Measurements from ENCODE around the gene AMN. TPM values are rescaled to one million over a fixed set of nuclear protein-coding genes. Genes with fewer than 3 reads are reported as not detected.

The AMN gene
- total RNA-seq, 1 donor from 2014 or later = 3.2 TPM

DNA sequence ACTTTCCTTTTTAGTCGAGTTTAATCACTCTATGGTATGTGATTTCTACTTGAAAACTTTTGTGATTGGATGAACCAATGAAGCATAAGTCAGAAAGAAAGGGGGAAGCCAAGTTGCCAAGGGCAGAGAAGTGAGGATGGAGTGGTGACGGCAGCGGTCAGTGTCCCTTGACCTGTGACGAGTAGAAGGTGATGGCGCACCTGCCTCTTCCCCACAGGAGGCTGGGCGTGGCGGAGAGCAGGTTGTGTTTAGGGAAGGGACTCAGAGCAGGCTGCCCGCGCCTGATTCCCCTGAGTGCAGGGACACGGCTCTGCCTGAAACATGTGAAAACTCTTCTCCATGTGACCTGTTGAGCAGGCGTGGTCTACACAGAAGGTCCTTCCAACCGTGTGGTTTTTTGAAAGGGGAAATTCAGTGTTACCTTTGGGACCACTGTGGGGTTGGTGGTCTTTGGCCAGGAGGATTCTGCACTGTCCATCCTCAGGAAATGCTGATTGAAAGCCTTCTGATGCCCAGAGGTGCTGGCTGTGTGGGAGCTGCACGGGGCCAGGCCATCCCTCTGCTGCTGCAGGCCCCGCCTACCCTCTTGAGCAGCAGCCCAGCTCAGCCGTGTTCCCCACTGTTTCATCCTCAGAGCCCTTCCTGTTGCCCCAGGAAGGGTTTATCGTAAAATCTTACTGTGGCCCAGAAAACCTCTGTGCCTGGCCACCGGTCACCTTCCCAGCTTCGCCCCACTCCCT lies 23.5 kb upstream of the AMN start:
- no peak for DNase-seq (ENCODE audit: low spot score)

DNA sequence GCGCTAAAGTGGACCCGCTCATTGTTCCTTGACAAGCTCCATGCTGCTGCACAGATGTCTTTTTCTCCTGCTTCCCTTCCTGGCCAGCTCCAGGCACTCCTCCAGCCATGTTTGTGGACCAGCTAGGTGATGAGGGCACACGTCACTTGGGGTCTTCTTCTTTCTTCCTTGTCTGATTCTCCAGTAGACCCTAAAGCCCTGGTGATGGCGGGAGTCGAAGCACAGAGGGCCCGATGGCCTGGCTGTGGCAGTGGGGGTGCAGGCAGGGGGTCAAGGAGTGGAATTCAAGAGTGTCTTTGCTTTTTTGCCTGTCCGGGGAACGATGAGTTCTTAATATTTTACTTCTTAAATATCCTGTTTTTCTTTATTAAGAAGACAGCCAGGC lies 23.0 kb upstream of the AMN start:
- no peak for DNase-seq (ENCODE audit: low spot score)

DNA sequence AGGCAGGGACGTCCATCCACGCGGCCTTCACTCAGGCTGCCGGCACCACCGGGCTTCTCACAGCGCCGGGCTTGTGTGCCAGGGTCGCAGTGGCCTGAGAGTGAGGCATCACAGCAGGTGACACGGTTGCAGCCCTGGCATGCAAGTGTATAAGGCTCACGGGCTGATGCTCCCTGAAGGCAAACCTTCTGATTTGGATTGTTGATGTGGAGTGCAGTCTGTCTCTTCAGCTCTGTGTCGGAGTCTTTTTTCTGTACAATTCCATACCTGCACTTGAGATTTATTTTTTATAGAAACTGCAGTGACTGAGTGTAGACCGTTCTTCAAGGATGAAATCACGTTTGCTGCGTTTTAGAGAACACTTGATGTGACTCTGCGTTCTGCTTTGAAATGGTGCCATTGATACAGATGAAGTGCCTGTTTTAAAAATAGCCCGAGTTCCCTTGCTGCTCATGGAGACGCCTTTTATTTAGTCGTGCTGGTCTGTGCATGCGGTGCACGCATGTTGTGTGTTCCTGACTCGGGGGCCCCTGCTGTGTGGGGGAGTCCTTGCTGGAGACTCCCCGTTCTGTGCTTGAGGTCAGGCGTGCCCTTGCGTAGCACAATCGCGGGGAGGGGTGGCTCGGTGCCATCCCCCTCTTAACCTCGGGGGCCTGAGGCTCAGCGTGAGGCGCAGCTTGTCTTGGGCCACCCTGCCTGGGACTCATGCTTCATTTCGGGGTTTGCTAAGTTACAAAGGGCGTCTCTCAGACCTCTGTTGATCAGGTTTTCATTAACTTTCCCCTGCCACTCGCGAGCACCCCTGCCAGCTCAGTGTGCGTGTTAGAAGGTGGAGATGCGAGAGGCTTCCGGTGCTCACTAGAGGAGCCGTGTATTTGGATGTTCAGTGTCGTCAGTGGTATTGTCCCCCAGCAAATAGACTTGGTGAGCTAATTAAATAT lies 21.6 kb upstream of the AMN start:
- DNase-seq (ENCODE audit: low spot score) = no peak

DNA sequence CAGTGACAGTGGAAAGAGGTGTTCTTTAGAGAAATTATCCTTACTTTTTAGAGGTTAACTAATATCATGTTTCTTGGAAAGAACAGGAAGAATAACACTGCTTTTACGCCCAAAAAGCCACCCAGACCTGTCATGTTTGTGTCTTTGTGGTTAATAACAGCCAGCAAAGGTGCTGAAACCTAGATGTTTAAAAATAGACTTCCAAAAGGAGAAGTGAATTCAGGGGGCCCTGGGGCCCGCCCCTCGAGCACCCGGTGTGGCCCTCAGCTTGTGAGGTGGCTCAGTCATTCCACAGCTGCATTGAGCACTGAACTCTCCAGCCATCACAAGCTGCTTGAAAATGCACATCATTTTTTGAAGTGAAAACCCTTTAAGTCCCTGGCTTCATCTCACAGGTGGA lies 20.8 kb upstream of the AMN start:
- DNase-seq (ENCODE audit: low spot score) = no peak

DNA sequence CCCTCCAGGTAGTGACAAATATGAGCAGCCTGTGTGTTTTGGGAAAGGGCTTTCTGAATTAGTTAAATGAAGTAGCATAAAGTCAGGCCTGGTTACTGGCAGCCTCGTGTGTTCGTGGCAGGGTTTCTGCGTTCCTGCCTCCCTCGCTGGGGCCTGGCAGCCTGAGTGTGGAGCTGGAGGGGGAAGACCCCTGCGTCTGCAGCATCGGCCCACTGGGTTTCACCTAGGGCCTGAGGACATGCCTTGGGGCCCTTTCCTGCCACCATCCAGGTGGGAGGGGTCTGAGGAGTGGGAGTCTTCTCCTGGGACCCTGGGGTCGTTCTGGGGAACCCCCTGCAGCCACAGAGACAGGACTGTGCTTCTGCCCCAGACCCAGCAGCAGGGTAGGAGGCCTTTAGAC lies 20.4 kb upstream of the AMN start:
- no peak for DNase-seq (ENCODE audit: low spot score)

DNA sequence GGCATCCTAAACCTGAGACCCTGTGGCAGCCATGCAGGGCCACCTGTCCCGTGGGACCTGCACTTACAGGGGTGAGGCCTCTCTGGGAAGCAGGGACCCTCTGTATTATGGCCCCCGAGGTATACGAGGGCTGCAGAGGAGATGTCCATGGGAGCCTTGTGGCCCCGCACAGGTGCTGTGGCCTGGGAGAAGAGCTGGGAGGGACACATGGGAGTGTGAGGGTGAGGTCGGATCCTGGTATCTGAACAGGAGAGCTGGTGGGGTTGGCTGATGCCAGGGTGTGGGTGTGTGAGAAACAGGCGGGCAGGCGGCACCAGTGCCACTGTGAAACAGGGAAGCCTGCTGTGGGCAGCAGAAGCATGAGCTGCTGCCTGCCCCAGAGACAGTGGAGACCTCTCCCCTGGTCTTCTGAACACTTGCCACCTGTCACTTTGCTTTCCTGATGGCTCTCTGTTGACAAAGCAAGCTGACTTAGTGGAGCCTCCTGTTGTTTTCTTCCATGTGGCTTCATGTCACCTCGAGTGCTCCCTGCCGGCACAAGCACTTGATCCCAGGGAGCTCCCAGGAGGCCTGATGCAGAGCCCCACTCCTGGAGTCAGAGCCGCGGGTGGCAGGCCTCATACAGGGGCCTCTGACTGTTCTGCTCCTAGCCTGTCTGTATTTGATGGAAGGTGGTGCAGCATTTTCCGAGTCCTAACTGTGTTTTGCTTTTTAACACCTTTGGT lies 19.8 kb upstream of the AMN start:
- no peak for DNase-seq (ENCODE audit: low spot score)

DNA sequence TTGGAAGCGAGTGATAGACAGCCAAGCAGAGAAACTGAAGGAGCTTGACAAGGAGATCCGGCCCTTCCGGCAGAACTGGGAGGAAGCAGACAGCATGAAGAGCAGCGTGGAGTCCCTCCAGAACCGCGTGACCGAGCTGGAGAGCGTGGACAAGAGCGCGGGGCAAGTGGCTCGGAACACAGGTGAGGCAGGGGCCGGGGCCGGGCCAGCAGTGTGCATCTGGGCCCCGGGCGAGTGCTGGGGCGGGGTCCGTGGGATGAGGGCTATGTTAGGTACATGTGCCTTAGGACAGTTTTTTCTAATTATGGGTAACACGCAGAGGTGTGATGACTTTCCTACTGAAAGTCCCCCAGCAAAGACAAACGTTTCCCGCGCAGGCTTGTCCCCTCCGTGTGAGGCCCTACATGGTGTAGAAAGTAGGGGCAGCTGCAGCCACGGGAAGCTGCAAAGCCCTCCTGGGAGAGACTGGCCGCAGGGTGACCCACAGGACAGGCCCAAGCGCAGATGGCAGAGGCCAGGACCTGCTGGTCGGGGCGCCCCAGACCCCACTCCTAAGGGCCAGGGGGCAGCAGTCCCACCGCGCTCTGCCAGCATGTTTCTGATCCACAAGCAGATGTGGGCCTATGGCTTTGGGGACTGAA lies 19.1 kb upstream of the AMN start:
- no peak for DNase-seq (ENCODE audit: low spot score)

DNA sequence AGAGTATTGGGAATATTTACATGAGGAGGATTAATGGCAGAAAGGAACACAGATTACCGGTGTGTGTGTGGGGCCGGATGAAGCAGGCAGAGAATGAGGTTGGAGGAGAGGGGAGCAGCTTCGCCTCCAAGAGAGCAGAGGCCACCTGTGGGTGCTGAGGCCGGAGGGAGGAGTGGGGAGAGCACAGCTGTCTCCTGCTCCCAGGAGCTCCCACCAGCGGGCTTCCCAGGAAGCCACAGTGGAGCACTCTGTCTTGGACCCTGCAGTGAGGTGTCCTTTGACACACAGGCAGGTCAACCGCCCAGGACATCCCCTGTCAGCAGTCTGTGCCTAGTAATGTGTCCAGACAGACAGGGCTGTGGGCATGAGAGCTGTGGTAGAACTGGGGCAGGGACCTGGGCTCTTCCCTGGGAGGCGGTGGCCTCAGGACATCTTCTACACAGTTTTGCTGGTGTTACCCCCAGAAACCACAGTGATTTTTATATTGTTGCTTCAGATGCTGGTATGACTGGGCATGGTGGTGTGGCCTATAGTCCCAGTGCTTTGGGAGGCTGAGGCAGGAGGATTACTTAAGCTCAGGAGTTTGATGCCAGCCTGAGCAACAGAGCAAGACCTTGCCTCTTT lies 18.5 kb upstream of the AMN start:
- DNase-seq (ENCODE audit: low spot score) = no peak

DNA sequence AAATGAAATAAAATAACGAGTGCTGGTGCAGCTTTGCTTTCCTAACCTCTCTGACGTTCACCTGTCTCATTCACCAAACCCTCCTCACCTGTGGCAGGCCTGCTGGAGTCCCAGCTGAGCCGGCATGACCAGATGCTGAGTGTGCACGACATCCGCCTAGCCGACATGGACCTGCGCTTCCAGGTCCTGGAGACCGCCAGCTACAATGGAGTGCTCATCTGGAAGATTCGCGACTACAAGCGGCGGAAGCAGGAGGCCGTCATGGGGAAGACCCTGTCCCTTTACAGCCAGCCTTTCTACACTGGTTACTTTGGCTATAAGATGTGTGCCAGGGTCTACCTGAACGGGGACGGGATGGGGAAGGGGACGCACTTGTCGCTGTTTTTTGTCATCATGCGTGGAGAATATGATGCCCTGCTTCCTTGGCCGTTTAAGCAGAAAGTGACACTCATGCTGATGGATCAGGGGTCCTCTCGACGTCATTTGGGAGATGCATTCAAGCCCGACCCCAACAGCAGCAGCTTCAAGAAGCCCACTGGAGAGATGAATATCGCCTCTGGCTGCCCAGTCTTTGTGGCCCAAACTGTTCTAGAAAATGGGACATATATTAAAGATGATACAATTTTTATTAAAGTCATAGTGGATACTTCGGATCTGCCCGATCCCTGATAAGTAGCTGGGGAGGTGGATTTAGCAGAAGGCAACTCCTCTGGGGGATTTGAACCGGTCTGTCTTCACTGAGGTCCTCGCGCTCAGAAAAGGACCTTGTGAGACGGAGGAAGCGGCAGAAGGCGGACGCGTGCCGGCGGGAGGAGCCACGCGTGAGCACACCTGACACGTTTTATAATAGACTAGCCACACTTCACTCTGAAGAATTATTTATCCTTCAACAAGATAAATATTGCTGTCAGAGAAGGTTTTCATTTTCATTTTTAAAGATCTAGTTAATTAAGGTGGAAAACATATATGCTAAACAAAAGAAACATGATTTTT lies 17.1 kb upstream of the AMN start:
- DNase-seq (ENCODE audit: low spot score) = no peak

DNA sequence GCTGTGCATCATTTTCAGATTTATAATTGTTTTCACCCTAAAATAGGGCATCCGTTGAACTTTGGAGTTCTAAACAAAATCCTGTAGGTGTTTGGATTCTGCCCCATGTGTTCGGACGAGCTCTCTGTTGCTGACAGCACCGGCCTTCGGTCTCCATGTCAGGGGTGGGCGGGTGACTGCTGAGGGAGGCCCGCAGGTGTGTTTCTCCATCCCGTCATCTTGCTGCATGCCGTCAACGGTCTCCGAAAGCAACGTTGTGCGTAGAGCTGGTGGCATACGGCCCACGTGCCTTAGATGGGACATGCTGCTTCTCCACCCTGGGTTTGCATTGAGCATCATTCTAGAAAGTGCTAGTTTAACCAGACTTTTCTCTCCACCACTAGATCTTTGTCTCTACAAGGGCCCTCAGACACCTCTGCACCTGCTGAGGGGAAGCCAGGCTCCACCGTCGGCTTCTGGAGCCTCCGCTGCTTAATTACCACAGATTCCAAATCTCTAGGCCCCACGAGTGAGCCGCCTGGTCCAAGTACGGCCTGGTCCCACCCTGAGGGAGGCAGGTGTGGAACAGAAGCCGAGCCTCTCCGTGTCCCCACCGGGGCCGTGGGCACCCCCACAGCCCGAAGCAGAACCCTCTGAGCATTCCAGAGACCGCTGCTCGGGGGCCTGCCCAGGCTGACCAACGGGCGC lies 15.7 kb upstream of the AMN start:
- no peak for DNase-seq (ENCODE audit: low spot score)

DNA sequence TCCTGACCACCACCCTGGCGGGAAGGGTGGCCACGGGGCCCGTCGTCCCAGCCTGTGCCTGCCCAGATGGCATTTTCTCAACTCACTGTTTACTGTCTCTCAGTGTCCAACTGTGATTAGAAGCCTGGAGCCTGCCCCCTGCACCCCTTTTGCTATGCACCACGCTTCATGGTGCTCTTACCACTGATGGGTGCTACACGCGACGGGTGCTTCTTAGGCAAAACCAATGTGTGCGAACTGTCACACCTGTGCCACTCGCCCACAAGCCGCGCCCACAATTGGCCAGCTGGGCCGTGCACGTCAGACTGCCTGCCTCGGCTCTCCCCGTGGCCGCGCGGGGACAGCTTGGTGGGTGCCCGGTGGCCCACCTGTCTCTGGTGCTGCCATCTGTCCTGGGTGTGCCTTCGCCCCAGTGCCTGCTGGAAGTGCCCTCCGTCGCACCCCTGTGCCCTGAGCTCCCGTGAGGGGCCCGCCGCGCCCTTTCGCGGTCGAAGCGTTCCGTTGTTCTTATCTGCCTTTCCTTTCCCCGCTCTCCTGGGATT lies 15.1 kb upstream of the AMN start:
- no peak for DNase-seq (ENCODE audit: low spot score)

DNA sequence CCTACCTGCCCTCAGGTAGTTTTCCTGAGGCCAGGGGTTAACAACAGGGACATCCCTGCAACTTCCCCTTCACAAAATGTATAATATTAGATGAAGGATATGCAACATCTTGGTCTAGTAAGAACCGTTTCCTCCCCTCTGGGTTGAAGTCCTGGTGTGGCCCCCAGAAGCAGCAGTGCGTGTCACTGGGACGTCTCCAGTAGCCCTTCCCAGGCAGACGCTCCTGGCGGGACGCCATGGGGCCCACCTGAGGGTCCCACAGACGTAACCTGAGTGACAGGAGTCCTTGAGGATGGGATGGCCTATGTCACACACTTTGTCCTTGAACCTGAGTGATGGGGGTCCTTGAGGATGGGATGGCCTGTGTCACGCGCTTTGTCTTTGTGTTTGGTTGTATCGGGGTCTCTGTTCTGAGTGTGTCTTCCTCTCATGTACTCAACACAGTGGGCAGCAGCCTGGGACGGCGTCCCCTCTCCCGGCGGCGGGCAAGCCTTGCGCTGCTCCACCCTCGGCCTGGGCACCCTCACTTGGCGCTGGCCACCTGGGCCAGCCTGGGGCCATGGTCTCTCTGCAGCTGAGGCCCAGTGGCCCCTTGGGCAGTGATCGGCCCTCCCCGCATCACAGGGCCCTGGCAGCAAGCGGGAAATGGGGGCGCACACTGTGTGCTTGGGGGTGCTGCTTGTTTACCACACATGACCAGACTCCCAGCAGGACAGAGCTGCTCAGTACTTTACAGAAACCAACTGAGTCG lies 14.3 kb upstream of the AMN start:
- DNase-seq (ENCODE audit: low spot score) = no peak

DNA sequence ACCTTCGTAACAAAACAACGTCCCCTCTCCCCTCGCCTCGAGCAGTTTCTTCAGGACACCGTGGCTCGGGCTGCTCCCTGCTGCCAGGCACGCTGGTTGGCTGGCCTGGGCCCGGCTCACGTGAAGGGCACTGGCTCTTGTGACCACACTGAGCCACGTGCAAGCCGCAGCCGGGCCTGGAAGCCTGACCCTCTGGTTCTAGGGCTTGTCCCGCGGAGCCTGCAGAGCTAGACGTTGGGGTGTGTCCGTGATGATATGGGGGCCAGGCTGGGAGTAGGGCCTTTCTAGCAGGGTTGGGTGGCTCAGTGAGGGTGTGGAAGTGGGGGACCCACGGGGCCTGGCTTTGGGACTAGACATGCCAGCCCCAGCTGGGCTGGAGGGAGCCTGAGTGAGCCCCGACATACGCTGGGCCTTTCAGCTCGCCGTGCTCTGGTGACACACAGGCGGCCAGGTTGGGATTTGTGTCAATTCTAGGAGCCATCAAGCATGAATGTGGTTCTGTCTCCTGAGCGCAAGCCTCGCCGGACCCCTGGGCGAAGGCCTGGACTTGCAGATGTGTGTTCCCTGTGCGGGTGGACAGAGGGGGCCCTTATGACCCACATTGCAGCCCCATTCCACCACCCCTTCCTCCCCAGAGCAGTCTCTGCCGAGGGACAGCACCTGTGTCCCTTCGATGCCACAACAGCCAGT lies 13.6 kb upstream of the AMN start:
- no peak for DNase-seq (ENCODE audit: low spot score)

DNA sequence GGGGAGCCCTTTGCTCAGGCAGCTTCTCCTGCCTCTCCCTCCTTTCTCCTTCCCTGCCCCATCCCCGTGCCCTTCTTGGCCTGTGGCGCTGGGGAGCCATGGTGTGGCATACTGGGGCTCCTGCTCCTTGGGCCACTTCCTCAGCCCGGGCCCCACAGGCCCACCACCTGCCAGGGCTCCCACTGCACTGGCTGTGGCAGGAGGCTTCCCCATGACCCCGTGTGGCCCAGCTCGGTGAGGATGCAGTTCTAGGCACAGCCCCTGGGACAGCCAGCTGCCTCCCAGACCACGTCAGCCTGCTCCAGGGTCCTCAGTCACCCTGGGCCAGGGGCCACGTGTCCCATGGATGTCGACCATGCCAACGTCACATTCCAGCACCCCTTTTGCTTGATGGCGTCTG lies 13.0 kb upstream of the AMN start:
- no peak for DNase-seq (ENCODE audit: low spot score)

DNA sequence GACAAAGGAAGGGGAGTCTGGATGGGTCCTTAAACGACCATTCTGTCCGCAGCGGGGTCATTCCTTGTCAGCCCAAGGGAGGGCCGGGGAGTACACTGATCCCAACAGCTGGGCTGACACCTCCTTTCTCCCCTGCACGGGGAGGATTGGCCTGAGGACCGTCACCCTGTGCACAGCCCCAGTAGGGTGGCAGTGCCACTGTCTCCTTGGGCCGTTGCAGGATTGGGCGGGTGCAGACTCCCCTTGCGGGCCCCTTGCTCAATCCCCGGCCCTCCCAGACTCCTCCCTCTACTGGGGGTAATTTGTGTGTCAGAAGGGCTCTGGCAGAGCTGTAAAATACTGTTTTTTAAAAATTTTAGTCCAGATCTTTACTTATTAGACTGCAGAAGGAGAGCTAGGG lies 12.6 kb upstream of the AMN start:
- DNase-seq (ENCODE audit: low spot score) = no peak

DNA sequence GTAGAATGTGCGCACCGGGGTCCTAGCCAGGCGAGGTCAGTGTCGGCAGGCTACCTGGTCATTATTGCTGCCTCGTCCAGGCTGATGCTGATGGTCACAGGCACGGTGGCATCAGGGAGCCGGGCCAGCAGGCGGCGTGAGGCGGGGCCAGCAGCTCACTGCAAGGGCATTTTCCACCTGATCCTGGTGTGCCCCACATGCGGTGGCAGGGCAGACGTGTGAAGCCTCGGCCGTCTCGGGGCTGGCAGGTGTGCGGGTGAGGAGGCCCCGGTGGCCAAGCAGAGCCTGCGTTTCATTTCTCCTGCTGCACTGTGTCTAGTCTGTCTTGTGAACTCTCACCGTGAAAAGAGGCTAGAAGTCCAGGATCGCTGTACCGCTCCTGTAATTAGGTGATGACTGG lies 12.0 kb upstream of the AMN start:
- no peak for DNase-seq (ENCODE audit: low spot score)

DNA sequence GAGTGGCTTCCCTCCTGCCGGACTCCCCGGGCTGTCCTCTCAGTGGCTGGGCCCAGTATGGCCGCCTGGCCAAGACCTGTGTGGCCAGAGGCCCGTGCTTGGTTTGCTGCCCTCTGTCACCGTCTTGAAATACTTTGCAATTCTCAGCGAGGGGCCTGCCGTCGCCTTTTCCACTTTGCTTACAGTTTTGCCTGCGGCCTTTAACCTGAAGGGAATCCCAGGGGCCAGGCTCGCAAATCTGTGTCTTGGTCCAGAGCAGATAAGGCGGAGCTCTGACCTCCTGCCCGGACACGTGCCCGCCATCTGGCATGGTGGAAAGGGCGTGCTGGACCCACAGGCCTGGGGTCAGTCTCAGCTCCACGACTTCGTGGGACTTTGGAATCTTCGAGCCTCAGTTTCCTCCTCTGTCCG lies 10.9 kb upstream of the AMN start:
- no peak for DNase-seq (ENCODE audit: low spot score)

Data from ureter (tissue), 1 donor.